ENCODE results near the gene HHAT.

- no peak for TF ChIP-seq CTCF (IDR thresholded peaks at IDR 0.05; ENCODE audit: low read depth, low read length)
- TF ChIP-seq POLR2A (IDR thresholded peaks at IDR 0.05; ENCODE audit: extremely low read depth, insufficient read length) = no peak
- no peak for TF ChIP-seq MYC (IDR thresholded peaks at IDR 0.05; ENCODE audit: low read depth, low read length)
Measured at GRCh38 chr1:210440081-210440480, 111.4 kb downstream of the HHAT start.
